Lung (tissue), 12 donors: ENCODE data around the gene FLNB. TPM values are rescaled to one million over a fixed set of nuclear protein-coding genes. Genes with fewer than 3 reads are reported as not detected.
A peak's percentile ranks its signal among the peaks of the same experiment; 100 is the strongest.

Experiments used
- ATAC-seq: fragments of 200-7000 bp; cut with Tn5 transposase; one replicate; pipeline ENCODE4 v1.9.1; 2020; ENCODE audit warnings: moderate number of reproducible peaks; ENCODE audit not compliant: insufficient read depth, low FRiP score
- DNase-seq, 3 donors: peaks; one replicate each; pipeline ENCODE4 v3.0.0-alpha.2; 2013 to 2017
- H3K27ac ChIP-seq, 2 donors: one replicate each; pipeline ENCODE4 v1.5.1; 2013; ENCODE audit warnings: mild to moderate bottlenecking in 2 of 2, moderate library complexity in 2 of 2, control low read depth in 1 of 2, inconsistent platforms in 1 of 2, low read depth in 1 of 2, low read length in 1 of 2
- H3K27me3 ChIP-seq, 3 donors: one replicate each; pipeline ENCODE4 v1.5.1; 2013; ENCODE audit warnings: low read length in 2 of 3; ENCODE audit not compliant: control insufficient read depth in 3 of 3, insufficient read depth in 3 of 3
- H3K36me3 ChIP-seq, 4 donors: one replicate each; pipeline ENCODE4 v1.5.1; 2013; ENCODE audit warnings: low read length in 4 of 4, mild to moderate bottlenecking in 1 of 4, moderate library complexity in 1 of 4; ENCODE audit not compliant: control insufficient read depth in 4 of 4, insufficient read depth in 4 of 4
- H3K4me1 ChIP-seq, 5 donors: one replicate each; pipeline ENCODE4 v1.5.1; 2013; ENCODE audit warnings: low read length in 5 of 5, mild to moderate bottlenecking in 2 of 5, moderate library complexity in 1 of 5; ENCODE audit not compliant: control insufficient read depth in 5 of 5, insufficient read depth in 5 of 5
- H3K4me3 ChIP-seq: one replicate; pipeline ENCODE4 v1.5.1; 2013; ENCODE audit warnings: mild to moderate bottlenecking, control low read depth, moderate library complexity
- H3K9ac ChIP-seq, 2 donors: one replicate each; pipeline ENCODE4 v1.5.1; 2013; ENCODE audit warnings: low read length in 2 of 2, control low read depth in 1 of 2; ENCODE audit not compliant: insufficient read depth in 1 of 2
- H3K9me3 ChIP-seq, 4 donors: one replicate each; pipeline ENCODE4 v1.5.1; 2013; ENCODE audit warnings: low read length in 3 of 4, mild to moderate bottlenecking in 1 of 4, moderate library complexity in 1 of 4; ENCODE audit not compliant: control insufficient read depth in 4 of 4, insufficient read depth in 3 of 4
- CTCF ChIP-seq: IDR thresholded peaks from 2 replicates; pipeline ENCODE4 v1.5.1; 2012; ENCODE audit warnings: mild to moderate bottlenecking; ENCODE audit errors: control extremely low read depth, extremely low read depth
- WGBS, 2 donors: extraction: QIAGEN DNeasy Blood & Tissue Kit; methylation state at CpG; one replicate each; pipeline ENCODE4 v1.1.7; 2013; 5-methylcytosine and 5-hydroxymethylcytosine counted together
- polyA plus RNA-seq, 2 donors: library from polyadenylated mRNA; stranded (reverse); fragments of 200-250 nt; gene quantifications; one replicate each; pipeline ENCODE4 v1.2.1, GENCODE V29; 2013
- total RNA-seq, 2 donors: library from RNA; depleted of rRNA in 1 of 2; stranded (reverse); fragments of >200 nt in 1 of 2; gene quantifications; one replicate each; pipeline ENCODE4 v1.2.1, GENCODE V29; 2014 to 2021
- donor health status: control.
- donor health status: control.
- donor health status: Bipolar disorder and iron deficiency.
- donor health status: healthy.
- donor health status: DM: yes; HTN: yes; CAD: no.

FLNB gene
- total and polyA plus RNA-seq, 4 donors: 32.4 to 122 (median 93.7) TPM

GRCh38 chr3:58197588-58197987 is 189.4 kb downstream of the FLNB start:
- Histone ChIP-seq H3K9ac (no peak overlapping the region), H3K27ac (peak overlapping the region in 1 of 2 donors; percentile 59), H3K36me3 (no peaks in the 10 kb centered on the region), H3K27me3 (no peaks in the 10 kb centered on the region), H3K4me1 (peaks cover 0 to 4% (median 3%) of the 10 kb centered on the region in 5 donors), H3K4me3 (no peak overlapping the region), H3K9me3 (no peaks in the 10 kb centered on the region)
- ATAC-seq: no peak
- DNase-seq: no peak
- TF ChIP-seq CTCF: no peak
- 96% methylated on average over 10 of the region's 10 CpGs for WGBS, 2 donors

- whole genome bisulfite sequencing, 2 donors: 70 to 84% methylated on average over 8 of the region's 8 CpGs
- Histone ChIP-seq H3K27me3 (no peaks in the 10 kb centered on the region), H3K4me3 (no peak overlapping the region), H3K4me1 (peaks cover 0 to 4% (median 3%) of the 10 kb centered on the region in 5 donors), H3K9me3 (no peaks in the 10 kb centered on the region), H3K27ac (peak overlapping the region in 1 of 2 donors; percentile 17), H3K9ac (no peak overlapping the region), H3K36me3 (no peaks in the 10 kb centered on the region)
- TF ChIP-seq CTCF: no peak
- no peak for ATAC-seq
- no peak for DNase-seq
Measured at GRCh38 chr3:58198362-58198761, 190.1 kb downstream of the FLNB start.

- peaks cover 0 to 4% (median 3%) of the 10 kb centered on the region in 5 donors for H3K4me1 ChIP-seq
- H3K27me3 ChIP-seq: no peaks in the 10 kb centered on the region
- no peak for ATAC-seq
- no peaks in the 10 kb centered on the region for H3K9me3 ChIP-seq
- H3K27ac ChIP-seq: peak overlapping the region in 1 of 2 donors; percentile 33
- no peak for TF ChIP-seq CTCF
- H3K36me3 ChIP-seq: no peaks in the 10 kb centered on the region
- DNase-seq: peak in 1 of 3 donors; percentile 39
- H3K4me3 ChIP-seq: no peak overlapping the region
- no peak overlapping the region for H3K9ac ChIP-seq
Measured at GRCh38 chr3:58198804-58199203, 190.6 kb downstream of the FLNB start.

GRCh38 chr3:58200121-58200709 is 192.0 kb downstream of the FLNB start:
- Histone ChIP-seq H3K27me3 (no peaks in the 10 kb centered on the region), H3K36me3 (no peaks in the 10 kb centered on the region), H3K4me3 (no peak overlapping the region), H3K9me3 (no peaks in the 10 kb centered on the region), H3K27ac (no peak overlapping the region), H3K4me1 (peaks cover 0 to 4% (median 3%) of the 10 kb centered on the region in 5 donors), H3K9ac (no peak overlapping the region)
- DNase-seq (no peak), ATAC-seq (no peak)
- TF ChIP-seq CTCF: no peak
